Thymus (tissue), 11 donors: ENCODE data around the gene MAPRE2. TPM values are rescaled to one million over a fixed set of nuclear protein-coding genes. Genes with fewer than 3 reads are reported as not detected.
A peak's percentile ranks its signal among the peaks of the same experiment; 100 is the strongest.

ENCODE experiments used
- DNase-seq, 9 donors: peaks; one replicate each; pipeline ENCODE4 v3.0.0-alpha.2; 2013; ENCODE audit warnings: low spot score in 9 of 9, low read depth in 6 of 9, missing footprints in 1 of 9
- H3K27ac ChIP-seq, 2 donors: one replicate each; pipeline ENCODE4 v1.5.1; 2013; ENCODE audit warnings: control low read depth in 1 of 2, low read depth in 1 of 2, low read length in 1 of 2, mild to moderate bottlenecking in 1 of 2, moderate library complexity in 1 of 2
- H3K27me3 ChIP-seq, 2 donors: one replicate each; pipeline ENCODE4 v1.5.1; 2013; ENCODE audit warnings: low read length in 1 of 2; ENCODE audit not compliant: control insufficient read depth in 2 of 2, insufficient read depth in 1 of 2
- H3K36me3 ChIP-seq, 2 donors: one replicate each; pipeline ENCODE4 v1.5.1; 2013; ENCODE audit warnings: low read length in 1 of 2, mild to moderate bottlenecking in 1 of 2, moderate library complexity in 1 of 2; ENCODE audit not compliant: control insufficient read depth in 2 of 2, insufficient read depth in 2 of 2
- H3K4me1 ChIP-seq, 2 donors: one replicate each; pipeline ENCODE4 v1.5.1; 2013; ENCODE audit warnings: low read length in 2 of 2; ENCODE audit not compliant: control insufficient read depth in 2 of 2, insufficient read depth in 2 of 2
- H3K4me3 ChIP-seq, 2 donors: one replicate each; pipeline ENCODE4 v1.5.1; 2013; ENCODE audit warnings: low read length in 2 of 2, control low read depth in 1 of 2, mild to moderate bottlenecking in 1 of 2
- H3K9me3 ChIP-seq, 2 donors: one replicate each; pipeline ENCODE4 v1.5.1; 2013; ENCODE audit warnings: low read length in 1 of 2, mild to moderate bottlenecking in 1 of 2; ENCODE audit not compliant: control insufficient read depth in 2 of 2, insufficient read depth in 1 of 2
- WGBS: extraction: QIAGEN DNeasy Blood & Tissue Kit; methylation state at CpG from one replicate; pipeline ENCODE4 v1.1.7; 2013; 5-methylcytosine and 5-hydroxymethylcytosine counted together
- polyA plus RNA-seq: library from polyadenylated mRNA; stranded (reverse); fragments of 200-250 nt; gene quantifications from one replicate; pipeline ENCODE4 v1.2.3, GENCODE V29; 2013
- total RNA-seq: library from RNA; stranded (reverse); fragments of 120-200 nt; gene quantifications from one replicate; pipeline ENCODE4 v1.2.4, GENCODE V29; 2013
- donor health status: healthy.

MAPRE2 gene
- total and polyA plus RNA-seq, 2 donors = 41.2 to 55.2 TPM

GRCh38 chr18:35005963-35006577, 35.1 kb upstream of the MAPRE2 start:
- Histone ChIP-seq H3K9me3 (no peaks in the 10 kb centered on the region), H3K27ac (no peak overlapping the region), H3K27me3 (no peaks in the 10 kb centered on the region), H3K4me3 (no peak overlapping the region), H3K4me1 (no peaks in the 10 kb centered on the region), H3K36me3 (no peaks in the 10 kb centered on the region)
- WGBS = 80% methylated on average over 7 of the region's 7 CpGs
- peak in 8 of 9 donors; percentile 46 to 86 (median 64) for DNase-seq

- no peak for DNase-seq
- Histone ChIP-seq H3K36me3 (no peaks in the 10 kb centered on the region), H3K27me3 (no peaks in the 10 kb centered on the region), H3K4me1 (no peaks in the 10 kb centered on the region), H3K9me3 (no peaks in the 10 kb centered on the region), H3K4me3 (no peak overlapping the region), H3K27ac (no peak overlapping the region)
- WGBS = 100% methylated on average over 1 of the region's 1 CpG
Observed at GRCh38 chr18:35010156-35010555, 31.1 kb upstream of the MAPRE2 start.

- DNase-seq = no peak
- Histone ChIP-seq H3K4me3 (no peak overlapping the region), H3K9me3 (no peaks in the 10 kb centered on the region), H3K27me3 (no peaks in the 10 kb centered on the region), H3K4me1 (no peaks in the 10 kb centered on the region), H3K36me3 (no peaks in the 10 kb centered on the region), H3K27ac (no peak overlapping the region)
- 96% methylated on average over 5 of the region's 5 CpGs for WGBS
Observed at GRCh38 chr18:35010993-35011392, 30.2 kb upstream of the MAPRE2 start.

GRCh38 chr18:35019933-35020332, 21.3 kb upstream of the MAPRE2 start:
- DNase-seq = no peak
- no peaks in the 10 kb centered on the region for H3K9me3 ChIP-seq
- no peak overlapping the region for H3K27ac ChIP-seq
- no peak overlapping the region for H3K4me3 ChIP-seq
- H3K36me3 ChIP-seq = no peaks in the 10 kb centered on the region
- H3K4me1 ChIP-seq = no peaks in the 10 kb centered on the region
- WGBS = 98% methylated on average over 2 of the region's 2 CpGs
- H3K27me3 ChIP-seq = no peaks in the 10 kb centered on the region

- Histone ChIP-seq H3K27me3 (no peaks in the 10 kb centered on the region), H3K9me3 (no peaks in the 10 kb centered on the region), H3K36me3 (no peaks in the 10 kb centered on the region), H3K4me3 (no peak overlapping the region), H3K4me1 (peaks cover 7 to 12% of the 10 kb centered on the region in 2 donors), H3K27ac (no peak overlapping the region)
- DNase-seq = no peak
- WGBS = 99% methylated on average over 1 of the region's 1 CpG
Observed at GRCh38 chr18:35022426-35023001, 18.7 kb upstream of the MAPRE2 start.

- no peaks in the 10 kb centered on the region for H3K9me3 ChIP-seq
- no peak overlapping the region for H3K4me3 ChIP-seq
- no peak for DNase-seq
- H3K36me3 ChIP-seq = no peaks in the 10 kb centered on the region
- 96% methylated on average over 3 of the region's 3 CpGs for WGBS
- H3K4me1 ChIP-seq = peaks cover 21 to 28% of the 10 kb centered on the region in 2 donors
- H3K27me3 ChIP-seq = no peaks in the 10 kb centered on the region
- no peak overlapping the region for H3K27ac ChIP-seq
Observed at GRCh38 chr18:35024196-35024595, 17.0 kb upstream of the MAPRE2 start.

- no peak overlapping the region for H3K27ac ChIP-seq
- no peaks in the 10 kb centered on the region for H3K9me3 ChIP-seq
- H3K27me3 ChIP-seq = no peaks in the 10 kb centered on the region
- no peaks in the 10 kb centered on the region for H3K36me3 ChIP-seq
- H3K4me1 ChIP-seq = peaks cover 24 to 33% of the 10 kb centered on the region in 2 donors
- H3K4me3 ChIP-seq = no peak overlapping the region
- 90% methylated on average over 1 of the region's 1 CpG for WGBS
- DNase-seq = no peak
Observed at GRCh38 chr18:35024965-35025364, 16.2 kb upstream of the MAPRE2 start.

GRCh38 chr18:35026407-35027061, 14.7 kb upstream of the MAPRE2 start:
- 62% methylated on average over 5 of the region's 5 CpGs for WGBS
- H3K4me3 ChIP-seq = no peak overlapping the region
- no peaks in the 10 kb centered on the region for H3K36me3 ChIP-seq
- H3K9me3 ChIP-seq = no peaks in the 10 kb centered on the region
- H3K27me3 ChIP-seq = no peaks in the 10 kb centered on the region
- H3K27ac ChIP-seq = peak overlapping the region; percentile 57 to 84
- DNase-seq = peak in 5 of 9 donors; percentile 52 to 87 (median 70)
- H3K4me1 ChIP-seq = peaks cover 28 to 41% of the 10 kb centered on the region in 2 donors

- peak overlapping the region; percentile 57 to 84 for H3K27ac ChIP-seq
- H3K36me3 ChIP-seq = no peaks in the 10 kb centered on the region
- peak in 4 of 9 donors; percentile 41 to 76 (median 50) for DNase-seq
Observed at GRCh38 chr18:35027206-35027605, 14.0 kb upstream of the MAPRE2 start.

More at GRCh38 chr18:35027206-35027605, 14.0 kb upstream of the MAPRE2 start:
- Histone ChIP-seq H3K4me1 (peaks cover 33 to 48% of the 10 kb centered on the region in 2 donors), H3K4me3 (no peak overlapping the region), H3K9me3 (no peaks in the 10 kb centered on the region), H3K27me3 (no peaks in the 10 kb centered on the region)
- 27% methylated on average over 1 of the region's 1 CpG for WGBS
